B cell (primary cell): ENCODE measurements around the gene PTH1R. TPM values are rescaled to one million over a fixed set of nuclear protein-coding genes. Genes with fewer than 3 reads are reported as not detected.

ENCODE experiments used
- ATAC-seq: fragments of 200-7000 bp; cut with Tn5 transposase; one replicate; pipeline ENCODE4 v1.10.0; 2021; ENCODE audit warnings: low read depth, mild to moderate bottlenecking, moderate number of reproducible peaks, moderate library complexity
- CTCF ChIA-PET: fragments of 350-600 bp; sonication (Branson Sonifier 250); formaldehyde crosslinking; loops from one replicate; lab custom pipeline; 2021; ENCODE audit warnings: antibody characterized with exemption, inconsistent platforms; lab: Charles Lee
- POLR2A ChIA-PET: fragments of 350-600 bp; sonication (Branson Sonifier 250); formaldehyde crosslinking; loops from one replicate; lab custom pipeline; 2021; ENCODE audit warnings: antibody characterized with exemption; lab: Charles Lee
- DNase-seq: peaks from one replicate; pipeline ENCODE4 v3.0.0; 2013
- H2AFZ ChIP-seq: 2 replicates; pipeline ENCODE4 v1.6.1; 2012; ENCODE audit warnings: mild to moderate bottlenecking, low read depth, low read length; ENCODE audit not compliant: insufficient read depth, poor library complexity, severe bottlenecking
- H3K27ac ChIP-seq, 2 donors: 1 replicate in 1 of 2; 2 replicates in 1 of 2; pipeline ENCODE4 v1.5.1; 2012 to 2013; ENCODE audit warnings: low read length in 2 of 2, mild to moderate bottlenecking in 2 of 2, moderate library complexity in 1 of 2
- H3K27me3 ChIP-seq, 4 experiments: fragments of 200-600 bp in 1 of 4; sonication (generic) in 1 of 4; replicated peaks in 1 of 4; 1 replicate in 2 of 4; 2 replicates in 2 of 4; pipeline versions ENCODE4 v1.6.1 to v1.7.0; 2013 to 2016; ENCODE audit warnings: low read length in 3 of 4, mild to moderate bottlenecking in 2 of 4, mixed read lengths in 1 of 4, moderate library complexity in 1 of 4; ENCODE audit not compliant: insufficient read depth in 4 of 4, control insufficient read depth in 3 of 4; ENCODE audit errors: control extremely low read depth in 1 of 4
- H3K36me3 ChIP-seq, 2 experiments: replicated peaks in 1 of 2; 1 replicate in 1 of 2; 2 replicates in 1 of 2; pipeline versions ENCODE4 v1.6.1 to v1.7.1; 2013; ENCODE audit warnings: low read length in 1 of 2; ENCODE audit not compliant: insufficient read depth in 2 of 2, control insufficient read depth in 1 of 2; ENCODE audit errors: control extremely low read depth in 1 of 2, extremely low read depth in 1 of 2
- H3K4me1 ChIP-seq, 2 donors: fragments of 200-600 bp in 1 of 2; sonication (generic) in 1 of 2; 1 replicate in 1 of 2; 2 replicates in 1 of 2; pipeline versions ENCODE4 v1.5.1 to v1.6.1; 2013 to 2017; ENCODE audit warnings: low read length in 2 of 2; ENCODE audit not compliant: control insufficient read depth in 2 of 2, insufficient read depth in 2 of 2
- H3K4me2 ChIP-seq: replicated peaks from 2 replicates; pipeline ENCODE3; 2012; ENCODE audit warnings: mild to moderate bottlenecking, low read depth, low read length; ENCODE audit not compliant: poor library complexity, severe bottlenecking
- H3K4me3 ChIP-seq, 5 experiments: fragments of 200-600 bp in 1 of 5; sonication (generic) in 1 of 5; 1 replicate in 3 of 5; 2 replicates in 2 of 5; pipeline versions ENCODE4 v1.5.1 to v1.7.0; 2011 to 2016; ENCODE audit warnings: low read length in 4 of 5, mild to moderate bottlenecking in 4 of 5, low read depth in 2 of 5, control low read depth in 1 of 5, moderate library complexity in 1 of 5; ENCODE audit not compliant: insufficient read depth in 1 of 5; ENCODE audit errors: control extremely low read depth in 1 of 5, extremely low read depth in 1 of 5
- H3K79me2 ChIP-seq: fragments of 200-600 bp; sonication (generic); one replicate; pipeline ENCODE4 v1.6.0; 2016; ENCODE audit warnings: low read length; ENCODE audit not compliant: control insufficient read depth, insufficient read depth
- H3K9ac ChIP-seq: fragments of 200-600 bp; sonication (generic); 2 replicates; pipeline ENCODE4 v1.6.1; 2017; ENCODE audit warnings: mild to moderate bottlenecking, low read length, moderate library complexity
- H3K9me3 ChIP-seq, 3 donors: one replicate each; pipeline versions ENCODE4 v1.6.1 to v1.7.1; 2013; ENCODE audit warnings: low read length in 2 of 3; ENCODE audit not compliant: control insufficient read depth in 2 of 3, insufficient read depth in 1 of 3; ENCODE audit errors: control extremely low read depth in 1 of 3
- H4K20me1 ChIP-seq: 2 replicates; pipeline ENCODE4 v1.6.0; 2012; ENCODE audit warnings: mild to moderate bottlenecking, low read length; ENCODE audit not compliant: insufficient read depth, control insufficient read depth, poor library complexity, severe bottlenecking
- H3K27ac Mint-ChIP-seq: one replicate; pipeline ENCODE4 v1.8.0; 2021; ENCODE audit warnings: mixed read lengths
- H3K27me3 Mint-ChIP-seq: one replicate; pipeline ENCODE4 v1.8.0; 2021; ENCODE audit warnings: mixed read lengths
- H3K4me1 Mint-ChIP-seq: one replicate; pipeline ENCODE4 v1.8.0; 2021; ENCODE audit warnings: mixed read lengths
- H3K4me3 Mint-ChIP-seq: one replicate; pipeline ENCODE4 v1.8.0; 2021; ENCODE audit warnings: mixed read lengths
- H3K9me3 Mint-ChIP-seq: one replicate; pipeline ENCODE4 v1.8.0; 2022; ENCODE audit warnings: mixed read lengths; ENCODE audit not compliant: insufficient read depth
- CTCF ChIP-seq: fragments of 200-600 bp; IDR thresholded peaks from one replicate; pipeline ENCODE4 v1.8.0; 2022; ENCODE audit warnings: antibody characterized with exemption, mild to moderate bottlenecking
- EZH2 ChIP-seq: IDR thresholded peaks from 2 replicates; pipeline ENCODE4 v1.6.1; 2012; ENCODE audit warnings: borderline replicate concordance, low read depth, mild to moderate bottlenecking, moderate library complexity, low read length; ENCODE audit not compliant: insufficient read depth, poor library complexity, severe bottlenecking
- WGBS: methylation state at CpG from one replicate; pipeline ENCODE4 v1.1.5; 2013; ENCODE audit warnings: missing lambda C conversion rate; ENCODE audit not compliant: insufficient coverage; 5-methylcytosine and 5-hydroxymethylcytosine counted together
- intact Hi-C: fragments of 100-400 bp; cut with micrococcal nuclease; formaldehyde crosslinking; loops from one replicate; pipeline ENCODE4 v1.10.0; 2022
- polyA plus RNA-seq: library from polyadenylated mRNA; depleted of rRNA; stranded (reverse); fragments of >200 nt; gene quantifications from 2 replicates; pipeline ENCODE4 v1.2.3, GENCODE V29; 2012
- total RNA-seq, 2 donors: library from RNA; stranded (reverse); fragments of 120-200 nt in 1 of 2; gene quantifications; 1 replicate in 1 of 2; 2 replicates in 1 of 2; pipeline versions ENCODE4 v1.2.3 to v1.2.4, GENCODE V29; 2013 to 2022

Gene PTH1R
- total and polyA plus RNA-seq, 2 donors (not counting 1 experiment from before 2014, with no cell fraction given), result not detected

DNA sequence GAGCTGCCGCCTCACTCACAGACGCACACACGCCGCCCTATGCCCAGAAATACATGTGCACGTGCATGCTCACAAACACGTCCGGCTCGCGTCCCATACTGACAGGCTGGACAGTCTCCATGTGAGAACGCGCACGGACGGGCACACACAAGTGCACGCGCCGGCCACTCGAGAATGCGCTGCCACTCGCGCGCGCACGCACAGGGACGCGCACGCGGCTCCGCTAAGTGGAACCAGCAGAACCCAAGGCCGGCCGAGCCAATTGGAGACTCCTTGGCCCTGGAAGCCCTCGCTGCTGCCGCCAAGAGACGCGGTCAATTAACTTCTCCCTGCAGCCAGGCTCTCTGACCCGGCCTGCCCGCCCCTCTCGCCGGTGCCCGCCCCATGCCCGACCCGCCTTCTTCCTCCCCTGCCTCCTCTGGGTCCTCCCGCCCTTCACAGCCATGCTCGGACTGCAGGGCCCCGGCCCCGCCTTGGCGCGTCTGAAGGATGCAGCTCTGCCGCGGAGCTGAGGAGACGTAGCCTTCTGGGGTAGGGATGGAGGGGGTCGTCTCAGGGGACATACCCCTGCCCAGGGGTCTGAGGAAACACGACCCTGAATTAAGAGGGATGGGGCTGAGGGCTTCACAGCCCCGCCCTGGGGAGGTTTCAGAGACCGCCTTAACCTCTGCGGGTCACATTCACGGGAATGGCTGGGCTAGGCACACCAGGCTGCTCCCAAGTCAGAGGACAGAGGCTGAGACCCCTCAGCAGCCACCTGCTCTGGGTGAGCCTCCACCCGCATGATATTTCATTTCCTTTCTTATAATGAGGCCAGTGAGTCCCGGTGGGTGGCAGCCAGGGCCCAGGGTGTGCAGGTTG lies 15.0 kb downstream of the PTH1R start:
- peaks cover 55% of the 10 kb centered on the region for H3K27me3 Mint-ChIP-seq
- peaks cover 18% of the 10 kb centered on the region for H3K4me1 Mint-ChIP-seq
- peaks cover 0 to 6% (median 0%) of the 10 kb centered on the region in 3 donors for H3K9me3 ChIP-seq
- POLR2A ChIA-PET, result no interaction called here
- no peak for TF ChIP-seq CTCF
- TF ChIP-seq EZH2, result no peak
- H3K79me2 ChIP-seq, result no peaks in the 10 kb centered on the region
- H3K4me3 ChIP-seq, result peak overlapping the region in 4 of 5 experiments; percentile 22 to 46 (median 36)
- 9% methylated on average over 51 of the region's 58 CpGs for WGBS
- no peaks in the 10 kb centered on the region for H4K20me1 ChIP-seq
- peak overlapping the region; percentile 79 for H3K4me2 ChIP-seq
- H3K4me1 ChIP-seq, result peaks cover 14 to 15% of the 10 kb centered on the region in 2 donors
- CTCF ChIA-PET, result interaction anchor here (1.0 to 1.9 kb wide), 2 partner anchors 184 to 404 kb away, joined by 3 to 5 read pairs; no protein-coding TSS in a partner anchor
- peak overlapping the region; percentile 47 for H2AFZ ChIP-seq
- DNase-seq (peak; percentile 38), ATAC-seq (peak; percentile 35)
- no peak overlapping the region for H3K27ac ChIP-seq
- H3K9me3 Mint-ChIP-seq, result no peaks in the 10 kb centered on the region
- intact Hi-C loops, result no loop called here
- peak overlapping the region; percentile 86 for H3K4me3 Mint-ChIP-seq
- peak overlapping the region; percentile 56 for H3K9ac ChIP-seq
- peaks cover 0 to 52% (median 21%) of the 10 kb centered on the region in 4 experiments for H3K27me3 ChIP-seq
- H3K27ac Mint-ChIP-seq, result no peak overlapping the region
- H3K36me3 ChIP-seq, result no peaks in the 10 kb centered on the region
